Skin epidermis (tissue), 12 donors: Measurements from ENCODE around the gene LTBP4.
A peak's percentile ranks its signal among the peaks of the same experiment; 100 is the strongest.
"Not testable (repeated sequence)": the region's sequence is repeated elsewhere in the genome, so short reads cannot be mapped to it uniquely, and the experiment has no call there.

Experiments used
- H3K27ac ChIP-seq, 21 experiments: fragments of 200-600 bp; sonication (generic) in 11 of 21; one replicate each; pipeline ENCODE4 v1.5.0; 2020; ENCODE audit warnings: mild to moderate bottlenecking in 3 of 21, inconsistent platforms in 2 of 21, moderate library complexity in 2 of 21
- H3K4me3 ChIP-seq, 7 experiments: fragments of 200-600 bp; sonication (generic) in 2 of 7; one replicate each; pipeline ENCODE4 v1.5.0; 2020; ENCODE audit warnings: inconsistent platforms in 2 of 7, mild to moderate bottlenecking in 2 of 7, moderate library complexity in 1 of 7

Gene LTBP4

DNA sequence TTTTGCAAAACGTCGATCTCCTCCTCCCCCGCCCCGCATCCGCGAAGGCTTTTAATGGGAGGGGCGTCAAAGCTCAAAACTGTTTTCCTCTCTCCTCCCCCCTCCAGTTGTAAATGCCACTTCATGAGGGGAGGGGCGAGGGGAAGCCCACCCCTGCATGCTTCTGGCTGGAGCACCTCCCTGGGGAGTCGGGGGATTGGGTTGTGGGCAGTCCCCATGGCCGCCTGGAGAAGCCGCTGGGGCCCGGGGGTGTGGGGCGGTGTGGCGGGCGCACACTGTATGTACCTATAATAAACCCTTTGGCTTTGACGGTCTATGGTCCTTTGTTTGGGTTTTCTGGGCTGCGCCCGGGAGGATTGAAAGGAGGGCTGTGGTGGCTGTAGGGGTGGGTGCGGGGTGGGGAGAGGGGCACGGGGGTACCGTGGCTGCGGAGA lies 25.0 kb upstream of the LTBP4 start:
- H3K27ac ChIP-seq = peak overlapping the region in 19 of 21 experiments; percentile 28 to 97 (median 85)
- H3K4me3 ChIP-seq = peak overlapping the region; percentile 65 to 89 (median 72)

DNA sequence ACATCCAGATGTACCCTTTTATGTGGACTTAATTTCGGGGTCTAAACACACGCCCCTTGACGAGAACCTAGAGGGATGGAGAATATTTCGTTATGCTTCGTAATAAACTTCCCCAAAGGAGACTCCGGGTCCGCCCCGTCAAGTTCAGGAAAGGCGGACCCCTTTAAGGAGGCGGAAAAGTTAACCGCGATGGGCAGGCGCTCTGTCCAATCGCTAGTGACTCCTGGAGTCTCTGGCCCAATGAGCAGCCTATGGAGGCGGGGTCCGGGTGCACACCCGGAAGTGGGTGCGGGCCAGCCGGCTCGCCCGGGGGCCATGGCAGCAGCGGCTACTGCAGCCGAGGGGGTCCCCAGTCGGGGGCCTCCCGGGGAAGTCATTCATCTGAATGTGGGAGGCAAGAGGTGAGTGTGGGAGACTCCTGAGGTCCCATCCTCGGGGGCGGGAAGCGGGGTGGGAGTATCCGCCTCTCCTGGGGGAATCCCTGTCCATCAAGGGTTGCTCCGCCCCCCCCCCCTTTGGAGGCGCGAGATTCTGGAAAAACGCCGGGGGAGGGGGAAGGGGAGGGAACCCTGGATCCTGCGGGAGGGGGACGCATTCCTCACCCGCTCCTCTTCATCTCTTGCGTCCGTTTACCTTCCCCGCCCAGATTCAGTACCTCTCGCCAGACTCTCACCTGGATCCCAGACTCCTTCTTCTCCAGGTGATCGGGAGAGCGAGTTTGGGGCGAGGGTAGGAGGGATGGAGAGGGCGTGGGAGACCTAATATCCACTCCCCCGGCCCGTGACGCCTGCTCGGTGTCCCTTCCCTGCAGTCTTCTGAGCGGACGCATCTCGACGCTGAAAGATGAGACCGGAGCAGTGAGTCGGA lies 24.4 kb upstream of the LTBP4 start, which contains the start of gene SHKBP1:
SHKBP1 (plus strand) TSS at position 289 of the 867 bp plus-strand sequence; CDS start at position 316, 27 bp downstream.
- peak within 1 kb of the TSS; percentile 60 to 97 (median 86) for H3K27ac ChIP-seq

DNA sequence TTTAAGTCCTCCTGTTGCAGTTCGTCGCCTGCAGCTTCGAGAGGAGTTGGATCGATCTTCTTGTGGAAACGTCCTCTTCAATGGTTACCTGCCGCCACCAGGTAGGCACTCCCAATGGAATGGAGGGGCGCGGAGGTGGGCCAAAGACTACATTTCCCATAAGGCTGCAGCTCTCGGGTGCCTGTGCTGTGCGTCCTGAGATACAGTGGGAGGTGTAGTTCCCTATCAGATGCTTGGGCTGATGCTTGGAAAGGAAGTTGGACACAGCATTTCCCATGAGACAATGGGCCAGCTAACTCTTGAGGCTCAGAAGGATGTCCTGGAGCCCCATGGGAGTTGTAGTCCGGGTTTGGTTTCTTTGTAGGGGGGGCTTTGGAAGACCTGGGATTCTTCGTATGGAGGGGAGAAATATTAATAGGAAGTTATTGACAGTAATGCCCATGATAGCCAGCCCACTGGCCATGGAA lies 22.7 kb upstream of the LTBP4 start:
- no peak overlapping the region for H3K27ac ChIP-seq
- no peak overlapping the region for H3K4me3 ChIP-seq

More for the DNA sequence above, 24.4 kb upstream of the LTBP4 start, which contains the start of gene SHKBP1:
- peak within 1 kb of the TSS; percentile 65 to 89 (median 72) for H3K4me3 ChIP-seq

DNA sequence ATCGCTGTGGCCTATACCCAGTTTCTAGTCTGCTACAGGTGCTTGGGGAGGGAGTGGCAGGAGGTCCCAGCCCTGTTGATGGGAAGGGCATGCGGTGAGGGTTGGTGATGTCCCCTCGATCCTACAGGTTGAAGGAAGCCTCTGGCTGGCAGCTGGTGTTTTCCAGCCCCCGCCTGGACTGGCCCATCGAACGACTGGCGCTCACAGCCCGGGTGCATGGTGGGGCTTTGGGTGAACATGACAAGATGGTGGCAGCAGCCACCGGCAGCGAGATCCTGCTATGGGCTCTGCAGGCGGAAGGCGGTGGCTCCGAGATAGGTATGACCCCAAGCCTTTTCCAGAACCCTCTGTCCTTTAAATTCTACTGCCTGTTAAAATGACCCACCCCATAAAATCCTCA lies 20.6 kb upstream of the LTBP4 start:
- Histone ChIP-seq H3K27ac (peak overlapping the region in 2 of 21 experiments; percentile 21 to 65), H3K4me3 (no peak overlapping the region)

DNA sequence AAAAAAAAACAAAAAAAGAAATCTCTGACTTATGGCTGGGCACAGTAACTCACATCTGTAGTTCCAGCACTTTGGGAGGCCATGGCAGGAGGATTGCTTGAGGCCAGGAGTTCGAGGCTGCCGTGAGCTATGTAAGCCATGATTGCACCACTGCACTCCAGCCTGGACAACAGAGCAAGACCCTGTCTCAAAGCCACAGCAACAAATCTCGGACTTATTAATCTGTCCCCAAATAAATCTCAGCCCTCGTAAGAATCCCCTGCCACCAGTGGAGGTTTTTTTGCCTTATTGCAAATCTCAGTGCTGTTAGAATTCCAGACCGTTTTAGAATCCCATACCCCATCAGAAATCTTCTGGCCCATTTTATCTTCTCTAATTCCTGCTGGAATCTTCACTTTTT lies 19.6 kb upstream of the LTBP4 start:
- Histone ChIP-seq H3K27ac (no peak overlapping the region), H3K4me3 (no peak overlapping the region)

DNA sequence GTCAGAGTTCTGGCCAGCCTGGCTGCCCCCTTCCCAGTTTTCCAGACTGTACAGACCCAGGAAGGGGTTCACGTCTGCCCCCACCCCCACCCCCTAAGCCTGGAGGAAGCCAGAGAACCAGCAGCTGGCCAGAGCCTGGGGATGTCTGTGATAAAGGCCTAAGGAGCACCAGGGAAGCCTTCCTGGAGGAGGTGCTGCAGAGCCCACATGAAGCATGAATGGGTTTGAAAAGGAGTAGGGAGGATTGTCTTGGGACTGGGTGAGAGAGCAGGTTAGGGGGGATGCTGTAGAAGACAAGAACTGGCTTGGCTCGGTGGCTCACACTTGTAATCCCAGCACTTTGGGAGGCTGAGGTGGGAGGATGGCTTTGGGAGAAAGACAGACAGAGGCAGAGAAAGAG lies 18.7 kb upstream of the LTBP4 start:
- no peak overlapping the region for H3K4me3 ChIP-seq

DNA sequence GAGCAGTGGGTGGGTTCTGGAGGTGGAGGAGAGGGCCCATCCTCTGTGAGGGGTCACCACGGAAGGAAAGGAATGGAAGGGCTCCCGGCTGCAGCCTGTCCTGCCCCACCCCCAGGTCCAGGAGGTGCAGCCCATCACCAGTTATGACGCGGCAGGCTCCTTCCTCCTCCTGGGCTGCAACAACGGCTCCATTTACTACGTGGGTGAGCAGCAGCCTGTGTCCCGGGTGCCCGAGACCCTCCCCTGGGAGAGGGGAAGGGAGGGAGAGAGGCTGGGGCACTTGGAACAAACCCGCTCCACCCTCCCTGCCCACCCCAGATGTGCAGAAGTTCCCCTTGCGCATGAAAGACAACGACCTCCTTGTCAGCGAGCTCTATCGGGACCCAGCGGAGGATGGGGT lies 17.9 kb upstream of the LTBP4 start:
- no peak overlapping the region for H3K27ac ChIP-seq

More for the DNA sequence above, 18.7 kb upstream of the LTBP4 start:
- H3K27ac ChIP-seq = no peak overlapping the region

DNA sequence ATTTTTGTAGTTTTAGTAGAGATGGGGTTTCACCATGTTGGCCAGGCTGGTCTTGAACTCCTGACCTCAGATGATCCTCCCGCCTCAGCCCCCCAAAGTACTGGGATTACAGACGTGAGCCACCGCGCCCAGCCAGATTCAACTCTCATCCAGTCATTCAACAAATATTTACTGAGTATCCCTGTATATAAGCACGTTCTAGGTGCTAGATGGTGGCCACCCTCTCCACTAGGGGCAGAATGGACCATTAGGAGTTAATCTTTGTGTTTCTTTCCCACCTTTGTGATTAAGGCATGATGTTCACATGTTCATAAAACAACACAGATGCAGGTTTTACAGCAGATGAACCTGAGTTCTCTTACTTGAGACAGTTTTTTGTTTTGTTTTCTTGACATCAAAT lies 17.2 kb upstream of the LTBP4 start:
- no peak overlapping the region for H3K4me3 ChIP-seq
- H3K27ac ChIP-seq = no peak overlapping the region

More for the DNA sequence above, 17.9 kb upstream of the LTBP4 start:
- no peak overlapping the region for H3K4me3 ChIP-seq

DNA sequence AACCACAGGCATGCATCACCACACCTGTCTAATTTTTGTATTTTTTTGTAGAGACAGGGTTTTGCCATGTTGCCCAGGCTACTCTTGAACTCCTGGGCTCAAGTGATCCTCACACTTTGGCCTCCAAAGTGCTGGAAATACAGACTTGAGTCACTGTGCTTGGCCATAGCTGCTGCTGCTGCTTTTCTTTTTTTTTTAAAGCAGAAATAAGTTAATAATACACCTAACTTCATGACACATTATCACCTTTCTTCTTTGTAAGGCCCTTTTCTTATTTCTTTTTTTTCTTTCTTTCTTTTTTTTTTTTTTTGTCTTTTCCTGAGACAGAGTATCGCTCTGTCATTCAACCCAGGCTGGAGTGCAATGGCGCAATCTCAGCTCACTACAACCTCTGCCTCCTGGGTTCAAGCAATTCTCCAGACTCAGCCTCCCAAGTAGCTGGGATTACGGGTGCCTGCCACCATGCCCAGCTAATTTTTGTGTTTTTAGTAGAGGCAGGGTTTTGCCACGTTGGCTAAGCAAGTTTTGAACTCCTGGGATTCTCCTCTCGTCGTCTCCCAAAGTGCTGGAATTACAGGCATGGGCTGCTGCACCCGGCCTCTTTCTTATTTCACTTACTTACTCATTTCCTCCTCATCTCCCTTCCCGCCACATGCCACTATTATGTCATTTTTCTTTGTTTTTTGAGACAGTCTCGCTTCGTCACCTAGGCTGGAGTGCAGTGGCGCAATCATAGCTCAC lies 15.8 kb upstream of the LTBP4 start:
- H3K27ac ChIP-seq = peak overlapping the region in 1 of 21 experiments; percentile 1
- no peak overlapping the region for H3K4me3 ChIP-seq

DNA sequence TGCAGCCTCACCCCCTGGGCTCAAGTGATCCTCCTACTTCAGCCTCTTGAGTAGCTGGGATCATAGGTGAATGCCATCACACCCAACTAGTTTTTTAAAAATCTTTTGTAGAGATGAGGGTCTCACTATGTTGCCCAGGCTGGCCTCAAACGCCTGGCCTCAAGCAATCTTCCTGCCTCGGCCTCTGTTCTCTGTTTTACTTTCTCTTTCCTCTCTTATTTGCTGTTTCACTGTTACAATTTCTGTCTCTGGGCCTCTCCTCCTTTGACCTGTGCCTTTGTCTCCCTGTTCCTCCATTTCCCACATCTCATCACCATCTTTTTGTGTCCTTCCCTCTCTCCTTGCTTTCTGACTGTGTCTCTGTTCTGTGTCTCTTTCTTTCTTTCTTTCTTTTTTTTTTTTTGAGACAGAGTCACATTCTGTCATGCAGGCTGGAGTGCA lies 15.2 kb upstream of the LTBP4 start:
- no peak overlapping the region for H3K27ac ChIP-seq
- no peak overlapping the region for H3K4me3 ChIP-seq

DNA sequence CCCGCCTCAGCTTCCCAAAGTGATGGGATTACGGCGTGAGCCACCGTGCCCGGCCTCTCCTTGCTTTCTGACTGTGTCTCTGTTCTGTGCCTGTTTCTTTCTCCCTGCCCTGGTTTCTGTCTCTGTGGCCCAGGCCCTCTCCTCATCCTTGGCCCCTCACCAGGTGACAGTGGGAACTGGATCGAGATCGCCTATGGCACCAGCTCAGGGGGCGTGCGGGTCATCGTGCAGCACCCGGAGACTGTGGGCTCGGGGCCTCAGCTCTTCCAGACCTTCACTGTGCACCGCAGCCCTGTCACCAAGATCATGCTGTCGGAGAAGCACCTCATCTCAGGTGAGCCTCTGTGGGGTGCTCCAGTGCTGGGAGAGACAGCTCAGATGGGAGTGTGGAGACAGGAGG lies 14.6 kb upstream of the LTBP4 start:
- H3K27ac ChIP-seq = no peak overlapping the region
- no peak overlapping the region for H3K4me3 ChIP-seq

DNA sequence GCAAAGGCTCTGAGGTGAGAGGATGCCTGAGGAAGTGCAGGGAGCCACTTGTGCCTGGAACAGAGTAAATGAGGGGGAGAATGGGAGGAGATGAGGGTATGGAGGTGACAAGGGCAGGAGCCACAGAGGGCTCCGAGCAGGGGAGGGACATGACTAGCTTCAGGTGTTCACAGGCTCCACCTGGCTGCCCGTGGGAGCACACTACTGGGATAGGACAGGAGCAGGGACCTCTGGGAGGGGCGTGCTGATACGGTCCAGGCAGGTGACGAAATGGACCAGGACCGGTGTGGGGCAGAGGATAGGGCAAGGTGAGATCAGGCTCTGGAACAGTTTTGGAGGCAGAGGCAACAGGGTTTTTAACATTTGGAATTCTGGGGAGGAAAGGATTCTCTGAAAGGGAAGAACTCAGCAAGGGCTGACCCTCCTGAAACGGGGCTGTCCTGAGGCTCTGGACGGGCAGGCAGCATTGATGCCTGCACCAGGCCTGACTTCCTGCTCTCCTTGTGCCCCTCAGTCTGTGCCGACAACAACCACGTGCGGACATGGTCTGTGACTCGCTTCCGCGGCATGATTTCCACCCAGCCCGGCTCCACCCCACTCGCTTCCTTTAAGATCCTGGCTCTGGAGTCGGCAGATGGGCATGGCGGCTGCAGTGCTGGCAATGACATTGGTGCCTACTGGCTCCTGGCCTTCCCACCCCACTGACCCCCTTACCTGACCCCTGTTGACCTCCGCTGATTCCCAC lies 12.9 kb upstream of the LTBP4 start:
- H3K4me3 ChIP-seq = no peak overlapping the region
- no peak overlapping the region for H3K27ac ChIP-seq

DNA sequence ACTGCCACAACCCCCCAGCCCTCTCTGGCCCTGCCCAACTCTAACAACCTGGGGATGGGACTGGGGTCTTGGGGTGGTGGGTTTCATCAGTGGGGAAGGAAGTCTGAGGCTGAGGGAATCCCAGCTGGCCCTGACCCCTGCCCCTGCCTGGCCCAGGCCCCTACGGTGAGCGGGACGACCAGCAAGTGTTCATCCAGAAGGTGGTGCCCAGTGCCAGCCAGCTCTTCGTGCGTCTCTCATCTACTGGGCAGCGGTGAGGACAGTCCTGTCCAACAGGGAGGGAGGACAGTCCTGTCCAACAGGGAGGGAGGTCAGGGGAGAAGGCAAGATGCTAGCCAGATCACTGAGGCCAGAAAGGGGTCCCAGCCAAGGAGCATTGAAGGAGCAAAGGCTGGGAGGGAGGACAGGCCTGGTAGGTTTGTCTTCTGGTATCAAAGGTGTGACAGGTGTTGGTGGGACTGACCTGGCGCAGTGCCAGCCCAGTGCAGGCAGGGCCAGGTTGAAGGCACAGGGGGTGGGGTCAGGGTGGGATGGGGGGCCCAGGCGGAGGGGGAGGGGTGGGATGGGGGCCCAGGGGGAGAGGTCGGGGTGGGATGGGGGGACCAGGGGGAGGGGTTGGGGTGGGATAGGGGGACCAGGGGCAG lies 12.1 kb upstream of the LTBP4 start:
- H3K4me3 ChIP-seq = no peak overlapping the region
- H3K27ac ChIP-seq = no peak overlapping the region

DNA sequence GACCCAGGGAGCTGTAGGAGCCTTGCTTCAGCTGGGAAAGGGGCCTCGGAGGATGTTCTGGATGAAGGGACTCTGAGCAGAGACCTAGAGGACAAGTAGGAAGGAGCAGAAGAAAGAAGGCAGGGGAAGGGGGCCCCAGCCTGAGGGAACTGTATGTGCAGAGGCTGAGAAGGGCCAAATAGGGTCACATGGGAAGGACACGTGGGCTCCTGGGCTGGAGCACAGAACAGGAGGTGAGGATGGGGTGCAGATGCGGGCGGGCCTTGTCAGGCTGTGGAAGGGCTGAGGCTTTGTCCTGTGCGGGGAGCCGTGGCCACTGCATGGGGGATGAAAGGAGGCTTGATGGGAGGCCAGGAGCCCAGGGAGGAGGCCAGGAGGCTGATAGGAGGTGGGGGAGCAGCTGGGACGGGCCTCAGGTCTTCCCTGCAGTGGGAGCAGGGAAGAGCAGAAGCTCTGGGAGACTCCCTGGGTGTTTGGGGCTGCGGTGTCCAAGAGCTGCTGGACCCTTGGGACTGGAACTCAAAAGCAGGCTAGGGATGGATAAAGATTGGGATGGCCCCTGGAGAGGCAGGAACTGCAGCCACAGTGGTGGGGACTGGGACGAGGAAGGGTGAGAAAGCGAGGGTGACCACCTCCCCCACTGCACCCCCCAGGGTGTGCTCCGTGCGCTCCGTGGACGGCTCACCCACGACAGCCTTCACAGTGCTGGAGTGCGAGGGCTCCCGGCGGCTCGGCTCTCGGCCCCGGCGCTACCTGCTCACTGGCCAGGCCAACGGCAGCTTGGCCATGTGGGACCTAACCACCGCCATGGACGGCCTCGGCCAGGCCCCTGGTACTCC lies 11.4 kb upstream of the LTBP4 start:
- Histone ChIP-seq H3K27ac (no peak overlapping the region), H3K4me3 (no peak overlapping the region)

DNA sequence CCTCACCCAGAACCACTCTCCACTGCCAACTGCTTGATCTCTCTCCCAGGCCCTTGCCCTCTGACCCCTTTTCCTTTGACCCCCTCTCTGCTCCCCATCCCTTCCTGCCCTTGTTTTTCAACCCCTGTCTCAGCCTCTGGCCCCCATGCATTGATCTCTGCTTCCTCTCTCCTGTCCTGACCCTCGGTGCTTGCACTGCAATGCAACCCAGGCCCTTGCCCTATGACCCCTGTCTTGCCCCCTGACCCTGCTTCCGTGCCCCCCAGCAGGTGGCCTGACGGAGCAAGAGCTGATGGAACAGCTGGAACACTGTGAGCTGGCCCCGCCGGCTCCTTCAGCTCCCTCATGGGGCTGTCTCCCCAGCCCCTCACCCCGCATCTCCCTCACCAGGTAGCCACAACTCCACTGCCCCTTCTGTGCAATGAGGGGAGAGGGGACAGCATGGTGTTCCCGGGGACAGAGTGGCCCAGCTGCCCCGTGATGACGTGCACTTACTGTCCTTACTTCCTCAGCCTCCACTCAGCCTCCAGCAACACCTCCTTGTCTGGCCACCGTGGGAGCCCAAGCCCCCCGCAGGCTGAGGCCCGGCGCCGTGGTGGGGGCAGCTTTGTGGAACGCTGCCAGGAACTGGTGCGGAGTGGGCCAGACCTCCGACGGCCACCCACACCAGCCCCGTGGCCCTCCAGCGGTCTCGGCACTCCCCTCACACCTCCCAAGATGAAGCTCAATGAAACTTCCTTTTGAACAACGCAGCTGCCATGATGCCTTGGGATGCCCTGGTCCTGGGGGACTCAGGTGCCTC lies 10.5 kb upstream of the LTBP4 start:
- Histone ChIP-seq H3K4me3 (no peak overlapping the region), H3K27ac (no peak overlapping the region)

DNA sequence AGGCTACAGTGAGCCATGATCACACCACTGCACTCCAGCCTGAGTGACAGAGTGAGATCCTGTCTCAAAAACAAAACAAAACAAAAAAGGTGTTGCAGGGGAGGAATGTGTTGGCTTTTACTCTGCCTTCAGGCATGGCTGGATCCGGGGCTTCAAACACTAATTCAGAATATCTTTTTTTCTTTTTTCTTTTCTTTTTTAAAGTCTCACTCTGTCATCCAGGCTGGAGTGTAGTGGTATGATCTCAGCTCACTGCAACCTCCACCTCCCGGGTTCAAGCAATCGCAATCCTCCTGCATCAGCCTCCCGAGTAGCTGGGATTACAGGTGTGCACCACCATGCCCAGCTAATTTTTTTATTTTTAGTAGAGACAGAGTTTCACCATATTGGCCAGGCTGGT lies 9.4 kb upstream of the LTBP4 start:
- not testable (repeated sequence) for H3K27ac ChIP-seq, H3K4me3 ChIP-seq

DNA sequence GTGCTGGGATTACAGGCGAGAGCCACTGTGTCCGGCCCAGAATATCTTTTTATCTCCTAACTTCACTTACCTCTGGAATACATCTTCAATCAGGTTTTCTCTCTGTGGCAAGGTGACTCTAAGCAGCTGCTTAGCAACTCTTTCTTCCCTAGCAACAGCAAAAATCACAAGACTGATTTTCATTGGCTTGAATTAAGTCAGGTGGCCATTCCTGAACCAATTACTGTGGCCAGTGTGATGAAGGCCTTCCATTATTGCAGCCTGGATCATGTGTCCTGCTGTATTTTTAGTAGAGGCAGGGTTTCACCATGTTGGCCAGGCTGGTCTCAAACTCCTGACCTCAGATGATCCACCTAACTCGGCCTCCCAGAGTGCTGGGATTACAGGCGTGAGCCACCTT lies 9.0 kb upstream of the LTBP4 start:
- no peak overlapping the region for H3K4me3 ChIP-seq
- H3K27ac ChIP-seq = no peak overlapping the region

DNA sequence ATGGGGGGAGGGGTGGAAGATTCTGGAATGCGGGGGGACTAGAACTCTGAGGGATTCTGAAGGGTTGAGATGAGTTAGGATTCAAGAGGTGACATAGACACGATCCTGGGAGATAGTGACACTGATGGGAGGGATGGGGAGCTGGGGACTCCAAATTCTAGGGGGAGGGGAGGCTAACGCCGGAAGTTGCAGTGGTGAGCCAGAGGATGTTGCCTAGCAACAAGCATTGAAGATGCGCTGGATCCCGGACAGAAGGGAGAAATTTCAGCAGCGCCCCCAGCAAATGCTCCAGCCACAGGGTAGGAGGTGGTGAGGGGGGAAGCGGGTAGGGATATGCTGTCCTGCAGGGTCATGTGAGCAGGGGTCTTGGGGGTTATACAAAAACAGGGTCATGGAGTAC lies 6.9 kb upstream of the LTBP4 start:
- Histone ChIP-seq H3K4me3 (no peak overlapping the region), H3K27ac (no peak overlapping the region)
